GM18519 (cell line): ENCODE measurements around the gene ERCC8.
A peak's percentile ranks its signal among the peaks of the same experiment; 100 is the strongest.

Source experiments
- ATAC-seq: cut with Tn5 transposase; IDR thresholded peaks from one replicate; pipeline ENCODE4 v1.9.1; 2021; ENCODE audit warnings: mild to moderate bottlenecking, moderate library complexity; ENCODE audit not compliant: unreplicated experiment, low FRiP score

ERCC8 gene

GRCh38 chr5:60843386-60843935 lies 101.4 kb downstream of the ERCC8 start:
- peak; percentile 11 for ATAC-seq

- no peak for ATAC-seq
Observed at GRCh38 chr5:60842871-60843385, 101.9 kb downstream of the ERCC8 start.

- no peak for ATAC-seq
Observed at GRCh38 chr5:60841361-60841760, 103.5 kb downstream of the ERCC8 start.

DNA sequence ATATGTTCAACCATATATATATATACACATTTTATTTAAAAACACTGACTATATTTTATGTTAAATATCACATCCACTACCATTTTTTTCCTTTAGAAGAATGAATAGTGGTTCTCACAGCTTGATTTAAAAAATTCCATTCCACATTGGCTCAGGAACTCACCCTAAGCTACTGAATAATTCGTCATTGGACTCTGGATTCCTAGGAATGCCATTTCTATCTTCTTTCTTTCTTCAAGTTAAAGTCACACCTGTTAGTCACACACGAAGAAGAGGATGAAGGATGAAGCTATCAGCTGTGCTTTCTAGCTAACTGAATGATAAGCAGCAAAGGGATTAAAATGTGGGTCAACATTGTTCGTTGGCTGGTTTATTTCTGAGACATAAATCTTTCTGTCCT lies 108.7 kb downstream of the ERCC8 start:
- ATAC-seq = no peak

DNA sequence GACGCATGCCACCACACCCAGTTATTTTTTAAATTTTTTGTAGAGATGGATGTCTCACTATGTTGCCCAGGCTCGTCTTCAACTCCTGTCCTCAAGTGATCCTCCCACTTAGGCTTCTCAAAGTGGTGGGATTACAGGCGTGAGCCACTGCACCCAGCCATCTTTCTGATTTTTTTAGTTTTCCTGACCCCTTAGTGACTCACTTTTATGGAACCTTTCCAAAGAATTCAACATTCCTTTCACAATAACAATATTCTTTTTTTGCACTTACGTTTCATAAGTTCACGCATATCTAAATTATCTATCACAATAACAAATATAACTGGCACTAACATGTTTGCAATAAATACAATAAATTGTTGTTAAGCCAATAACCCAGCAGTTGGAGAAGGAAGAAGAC lies 109.3 kb downstream of the ERCC8 start:
- ATAC-seq = no peak

DNA sequence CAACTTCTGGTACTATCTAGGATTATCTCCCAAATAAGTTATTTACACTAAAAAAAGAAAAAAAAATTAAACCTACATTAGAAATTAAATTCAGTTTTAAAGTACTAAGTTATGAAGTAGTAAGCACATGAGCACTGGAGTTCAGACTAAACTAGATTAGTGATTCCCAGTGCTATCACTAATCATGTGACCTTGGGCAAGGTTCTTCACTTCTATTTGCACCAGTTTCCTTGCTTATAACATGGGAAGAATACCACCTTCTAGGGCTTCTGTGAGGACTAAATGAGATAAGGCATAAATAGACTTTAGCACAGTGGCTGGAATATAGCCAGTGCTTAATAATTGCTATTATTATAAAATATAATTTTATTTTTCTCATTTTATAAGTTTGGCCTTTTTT lies 111.3 kb downstream of the ERCC8 start:
- no peak for ATAC-seq

- peak; percentile 33 for ATAC-seq
Observed at GRCh38 chr5:60830581-60831127, 114.2 kb downstream of the ERCC8 start.

GRCh38 chr5:60829490-60830266 lies 115.2 kb downstream of the ERCC8 start:
- ATAC-seq = peak; percentile 36

DNA sequence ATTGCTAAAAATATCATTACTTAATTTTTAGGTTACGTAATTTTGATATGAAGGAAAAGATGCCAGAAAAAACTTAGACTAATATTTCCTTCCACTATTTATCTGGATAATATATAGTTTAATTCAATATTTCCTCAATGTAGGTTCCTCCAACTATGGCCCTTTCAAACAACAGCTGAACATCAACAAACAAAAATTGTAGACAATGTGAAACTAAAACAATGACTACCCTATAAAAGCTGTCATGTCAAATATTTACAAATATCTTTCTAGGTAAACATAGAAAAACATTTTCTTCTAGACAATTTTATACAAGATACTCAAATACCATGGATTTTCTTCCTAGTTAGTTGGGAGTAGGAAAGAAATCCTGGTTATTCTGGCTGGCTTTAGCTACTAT lies 117.7 kb downstream of the ERCC8 start:
- no peak for ATAC-seq

DNA sequence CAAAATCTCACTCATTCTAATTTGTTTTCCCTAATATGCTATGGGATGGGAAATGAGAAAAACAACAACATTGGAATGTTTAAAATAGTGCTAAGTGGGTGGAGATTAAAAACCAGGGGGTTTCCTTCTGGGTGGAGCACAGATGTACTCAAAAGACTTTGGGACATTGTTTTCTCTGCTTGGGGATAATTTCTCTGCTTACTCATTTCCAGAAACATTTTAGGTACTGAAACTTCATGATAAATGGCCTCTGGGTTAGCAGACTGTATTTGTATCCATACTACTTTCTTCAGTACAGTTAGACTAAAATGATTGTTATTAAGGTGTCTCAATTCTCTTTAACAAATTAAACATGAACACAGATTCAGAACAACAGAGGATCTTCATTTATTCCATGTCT lies 118.2 kb downstream of the ERCC8 start:
- ATAC-seq = peak; percentile 89
